GM18498 (cell line): Measurements from ENCODE around the gene STON2.
A peak's percentile ranks its signal among the peaks of the same experiment; 100 is the strongest.
"Not testable (repeated sequence)": the region's sequence is repeated elsewhere in the genome, so short reads cannot be mapped to it uniquely, and the experiment has no call there.

ENCODE experiments used
- ATAC-seq: cut with Tn5 transposase; IDR thresholded peaks from one replicate; pipeline ENCODE4 v1.9.1; 2021; ENCODE audit warnings: mild to moderate bottlenecking, moderate library complexity; ENCODE audit not compliant: unreplicated experiment

Gene STON2

DNA sequence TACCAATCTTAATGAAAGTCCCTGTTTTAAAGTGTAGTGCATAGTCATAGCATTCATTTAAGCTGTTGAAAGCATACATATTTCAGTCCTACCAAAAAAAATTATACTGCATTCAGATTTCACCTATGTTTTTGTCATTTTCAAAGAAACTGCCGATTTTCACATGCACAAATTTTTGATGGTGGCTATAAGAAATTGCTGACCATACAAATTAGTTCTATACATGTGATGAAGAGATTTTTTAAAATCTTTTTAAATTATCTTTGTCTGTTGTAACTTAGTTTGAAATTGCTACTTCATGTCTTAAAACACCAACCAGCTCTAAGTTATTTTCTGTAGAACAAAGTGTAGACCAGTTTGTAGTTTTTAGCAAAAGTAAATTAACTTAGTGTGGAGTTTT is 175.9 kb downstream of the STON2 start:
- ATAC-seq = no peak

DNA sequence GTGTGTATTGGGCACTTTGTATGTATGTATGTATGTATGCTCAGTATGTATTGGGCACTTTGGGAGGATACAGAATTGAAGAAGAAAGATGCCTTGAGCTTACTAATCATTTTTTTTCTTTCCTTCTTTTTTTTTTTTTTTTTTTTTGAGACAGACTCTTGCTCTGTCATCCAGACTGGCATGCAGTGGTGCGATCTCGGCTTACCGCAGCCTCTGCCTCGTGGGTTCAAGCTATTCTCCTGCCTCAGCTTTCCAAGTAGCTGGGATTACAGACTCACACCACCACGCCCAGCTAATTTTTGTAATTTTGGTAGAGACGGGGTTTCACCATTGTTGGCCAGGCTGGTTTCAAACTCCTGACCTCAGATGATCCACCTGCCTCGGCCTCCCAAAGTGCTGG is 176.3 kb downstream of the STON2 start:
- not testable (repeated sequence) for ATAC-seq

DNA sequence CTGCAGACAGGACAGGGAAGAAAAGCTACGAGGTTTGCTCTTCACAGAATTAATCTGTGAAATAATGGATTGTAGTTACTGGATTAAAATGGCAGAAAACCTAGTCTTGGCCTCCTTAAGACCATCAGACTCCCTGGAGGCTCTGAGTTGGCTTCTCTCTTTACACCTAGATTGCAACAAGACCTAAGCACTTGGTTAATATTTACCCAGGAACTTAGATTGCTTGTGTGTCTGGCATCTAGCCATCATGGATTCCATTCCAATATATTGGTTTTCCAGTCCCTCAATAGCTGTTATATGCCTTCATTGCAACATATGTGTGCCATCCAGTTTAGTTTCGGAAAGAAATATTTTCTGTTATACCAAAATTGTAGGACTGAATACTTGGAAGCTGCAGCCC is 177.4 kb downstream of the STON2 start:
- no peak for ATAC-seq

DNA sequence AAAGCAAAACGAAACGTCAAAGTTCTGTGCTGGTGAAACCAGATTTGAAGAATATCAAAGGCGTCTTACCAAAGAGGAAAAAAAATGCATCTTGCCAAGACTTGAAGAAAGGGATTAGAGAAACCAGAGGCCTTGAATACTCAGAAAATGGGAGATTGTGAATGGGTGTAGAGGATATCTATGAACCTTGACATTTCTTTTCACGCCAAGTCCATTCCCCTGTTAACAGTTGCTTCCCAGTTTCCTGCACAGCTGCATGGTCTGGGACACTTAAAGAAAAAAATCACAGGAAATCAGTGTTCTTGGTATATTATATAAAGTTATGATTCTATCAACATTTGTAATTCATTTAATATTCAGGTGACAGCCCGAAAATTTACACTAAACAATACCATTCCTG is 178.0 kb downstream of the STON2 start:
- ATAC-seq = no peak

DNA sequence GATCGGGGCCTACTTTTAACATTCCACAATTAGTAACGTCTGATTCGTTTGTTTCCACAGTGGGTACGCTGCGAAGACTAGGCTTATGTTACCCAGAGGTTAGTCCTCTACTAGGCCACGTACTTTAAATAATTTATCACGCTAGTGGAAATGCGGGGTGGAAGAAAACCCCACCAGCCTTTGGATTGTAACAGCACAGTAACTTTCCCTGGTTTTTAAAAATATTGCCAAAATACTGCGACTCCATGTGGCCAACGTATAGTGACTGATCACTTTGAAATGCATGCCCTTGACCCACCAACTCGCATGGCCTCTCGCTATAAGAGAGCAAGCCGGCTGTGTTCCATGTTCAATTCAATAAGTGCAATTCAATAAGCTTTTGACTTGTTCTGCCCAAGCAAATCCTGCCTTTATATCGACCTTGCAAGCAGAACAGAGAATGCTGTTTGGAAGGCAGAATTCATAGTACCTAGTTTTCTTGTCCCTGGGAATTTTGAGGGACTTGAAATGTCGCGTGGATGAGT is 178.5 kb downstream of the STON2 start:
- no peak for ATAC-seq

DNA sequence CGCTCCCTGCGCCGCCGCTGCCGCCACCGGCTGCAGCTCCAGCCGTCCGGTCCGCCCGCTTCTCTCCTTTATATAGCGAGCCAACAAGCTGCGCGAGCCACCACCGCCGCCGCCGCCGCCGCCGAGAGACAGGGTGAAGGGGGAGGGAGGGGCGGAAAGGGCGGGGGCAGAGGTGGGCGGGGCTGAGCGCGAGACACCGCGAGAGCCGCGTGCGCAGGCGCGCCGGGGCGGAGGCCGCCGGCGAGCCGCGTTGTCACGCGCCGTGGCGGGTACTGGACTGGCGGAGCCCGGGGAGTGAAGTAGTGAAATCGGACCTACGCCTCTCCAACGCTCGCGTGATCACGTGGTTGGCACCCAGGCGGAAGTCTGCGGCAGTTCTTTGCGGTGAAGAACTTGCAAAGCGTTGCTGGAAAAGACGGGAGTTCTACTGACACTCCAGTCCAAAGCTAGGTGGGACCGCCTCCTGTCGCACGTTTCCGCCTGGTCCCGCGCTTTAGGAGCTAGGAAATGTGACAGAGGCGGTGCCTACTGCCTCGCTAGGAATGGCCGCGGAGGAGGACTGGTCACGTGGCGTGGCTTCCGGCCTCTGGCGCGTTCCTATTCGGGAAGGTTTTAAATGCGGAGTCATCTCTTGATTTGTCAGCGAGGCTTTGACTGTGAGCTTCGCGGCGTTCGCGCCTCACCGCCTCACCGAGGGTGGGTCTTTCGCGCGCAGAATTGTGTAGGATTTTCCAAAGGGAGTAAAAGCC is 179.1 kb downstream of the STON2 start, which contains the start of gene GTF2A1:
TSS of gene GTF2A1 (minus strand) at position 130 of the 749 bp plus-strand sequence. CDS start 441 bp downstream, outside the sequence.
- peak; percentile 77 for ATAC-seq

DNA sequence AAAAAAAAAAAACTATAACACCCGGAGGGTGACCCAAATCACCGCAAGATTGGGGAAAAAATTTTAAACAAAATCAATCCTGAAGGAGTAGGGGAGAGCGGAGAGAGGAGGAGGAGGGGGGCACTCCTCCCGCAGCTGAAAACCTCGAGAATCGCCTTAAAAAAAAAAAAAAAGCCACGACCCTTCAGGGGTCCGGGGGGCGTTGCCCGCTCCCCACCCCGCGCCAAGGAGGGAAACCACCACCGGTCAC is 179.6 kb downstream of the STON2 start:
- no peak for ATAC-seq

DNA sequence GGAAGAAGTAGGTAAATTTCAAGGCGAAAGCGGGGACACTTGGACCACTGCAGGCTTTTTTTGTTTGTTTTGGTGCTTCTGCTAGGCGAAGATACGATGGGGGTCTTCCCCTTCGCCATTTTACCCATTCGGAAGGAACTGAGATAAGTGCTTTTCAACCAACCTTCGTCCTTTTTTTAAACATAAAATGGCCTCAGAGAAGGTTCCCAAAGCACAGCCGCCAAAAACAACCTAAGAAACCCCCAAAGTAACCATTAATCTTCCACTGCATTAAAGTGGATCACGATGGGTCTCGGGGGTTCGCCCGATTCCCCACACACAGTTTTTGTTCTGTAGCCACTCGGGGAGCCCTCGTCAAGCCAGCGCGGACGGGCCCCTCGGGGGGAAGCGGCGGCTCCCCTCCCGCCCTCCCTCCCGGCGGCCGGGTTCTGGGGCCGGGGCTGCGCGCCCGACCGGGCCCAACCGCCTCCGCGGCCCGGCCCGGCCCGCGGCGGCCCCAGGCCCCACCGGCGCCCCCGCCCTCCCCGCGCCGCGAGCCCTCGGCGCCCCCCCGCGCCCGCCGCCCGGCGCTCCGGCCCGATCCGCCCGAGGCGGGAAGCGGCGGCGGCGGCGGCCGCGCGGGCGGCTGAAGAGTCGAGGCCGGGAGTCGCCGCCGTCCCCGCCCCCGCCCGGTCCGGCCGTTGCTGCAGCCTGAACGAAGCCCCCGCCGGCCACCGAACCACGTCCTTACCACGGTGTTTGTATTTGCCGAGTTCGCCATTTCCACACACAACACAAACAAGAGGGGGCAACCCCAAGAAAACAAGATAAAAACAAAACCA is 180.2 kb downstream of the STON2 start:
- ATAC-seq = peak; percentile 6

DNA sequence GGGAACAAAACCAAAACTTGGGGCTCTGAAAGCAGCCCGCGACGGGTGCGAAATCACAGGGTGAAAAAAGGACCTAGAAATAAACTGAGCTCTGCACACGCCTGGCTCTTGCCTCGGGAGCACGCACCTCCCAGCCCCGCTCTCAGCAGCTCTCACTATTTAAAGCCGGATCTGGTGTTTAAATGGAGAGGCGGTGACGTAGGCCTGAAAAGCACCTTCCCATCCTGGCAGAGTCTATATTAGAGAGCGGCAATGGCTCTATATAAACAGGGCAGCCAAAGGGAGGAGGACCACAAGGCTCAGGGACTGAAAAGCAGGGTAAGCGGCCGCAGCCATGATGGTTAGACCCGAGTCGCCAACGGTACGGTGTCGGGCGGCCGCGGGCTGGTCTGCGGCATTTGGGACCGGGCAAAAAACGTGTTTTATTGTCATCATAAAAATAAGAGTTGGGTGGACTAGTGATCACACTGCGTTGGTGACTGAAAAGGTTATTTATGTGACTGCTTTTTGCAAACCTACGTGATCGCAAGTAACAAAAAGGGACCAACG is 180.8 kb downstream of the STON2 start:
- peak; percentile 54 for ATAC-seq

DNA sequence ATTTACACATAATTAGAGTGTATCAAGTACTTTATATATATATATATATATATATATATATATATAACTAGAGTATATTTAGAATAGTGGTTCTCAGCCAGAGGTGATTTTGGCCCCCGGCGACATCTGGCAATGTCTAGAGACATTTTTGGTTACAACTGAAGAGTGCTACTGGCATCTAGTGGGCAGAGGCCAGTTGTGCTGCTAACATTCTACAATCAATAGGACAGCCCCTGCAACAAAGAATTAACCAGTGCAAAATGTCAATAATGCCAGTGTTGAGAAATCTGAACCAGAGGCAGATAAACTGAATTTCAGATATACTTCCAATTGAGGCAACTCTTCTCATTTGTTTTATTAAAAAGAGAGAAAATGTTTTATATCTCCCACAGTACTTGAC is 188.3 kb downstream of the STON2 start:
- ATAC-seq = peak; percentile 90
